OCI-LY1 (cell line): ENCODE results near the gene MED7.
A peak's percentile ranks its signal among the peaks of the same experiment; 100 is the strongest.

Experiments used
- CTCF ChIP-seq: fragments of 200-600 bp; sonication (generic), shearing (Covaris generic); IDR thresholded peaks from 2 replicates; pipeline ENCODE4 v1.5.1; 2017; ENCODE audit warnings: mild to moderate bottlenecking, antibody characterized with exemption, low read length, moderate library complexity, mixed read lengths
- EZH2 ChIP-seq: fragments of 200-600 bp; sonication (generic), shearing (Covaris generic); IDR thresholded peaks from 2 replicates; pipeline ENCODE4 v1.8.0; 2017; ENCODE audit warnings: borderline replicate concordance, mixed run types, mild to moderate bottlenecking, antibody characterized with exemption, low read length, moderate library complexity, mixed read lengths

DNA sequence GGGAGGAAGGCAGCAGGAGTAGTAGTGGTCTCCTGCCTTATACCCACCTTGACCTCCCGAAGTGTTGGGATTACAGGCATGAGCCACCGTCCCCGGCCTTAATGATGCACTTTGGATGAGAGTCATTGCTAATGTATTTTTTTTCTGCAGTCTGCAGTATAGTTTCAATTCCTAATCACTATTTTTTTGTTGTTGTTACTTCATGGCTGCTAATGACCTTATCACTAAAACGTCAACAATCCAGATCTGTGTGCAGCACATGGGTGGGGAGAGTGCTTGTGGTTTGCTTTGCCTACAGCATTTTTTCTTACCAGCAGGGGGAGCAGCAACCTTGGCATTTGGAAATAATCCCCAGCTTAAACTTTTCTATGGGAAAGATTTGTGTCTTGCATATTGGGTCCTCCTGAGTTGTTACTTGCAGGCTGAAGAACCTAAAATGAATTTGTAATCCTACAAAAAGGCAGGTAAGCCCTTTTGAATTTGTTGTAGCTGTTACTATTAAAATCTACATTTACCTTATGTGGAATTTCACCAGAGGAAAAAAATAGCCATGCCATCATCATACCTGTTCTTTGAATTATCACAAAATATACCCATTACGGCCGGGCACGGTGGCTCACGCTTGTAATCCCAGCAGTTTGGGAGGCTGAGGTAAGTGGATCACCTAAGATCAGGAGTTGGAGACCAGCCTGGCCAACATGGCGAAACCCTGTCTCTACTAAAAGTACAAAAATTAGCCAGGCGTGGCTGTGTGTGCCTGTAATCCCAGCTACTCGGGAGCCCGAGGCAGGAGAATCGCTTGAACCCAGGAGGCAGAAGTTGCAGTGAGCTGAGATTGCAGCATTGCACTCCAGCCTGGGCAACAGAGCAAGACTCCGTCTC lies 6.3 kb upstream of the MED7 start:
- TF ChIP-seq CTCF (peak; percentile 85), EZH2 (no peak)
